Measurements from ENCODE around the gene DPH1.
"Not testable (repeated sequence)": the region's sequence is repeated elsewhere in the genome, so short reads cannot be mapped to it uniquely, and the experiment has no call there.

Gene DPH1

GRCh38 chr17:2029911-2030778 lies at the start of gene DPH1:
Gene DPH1, plus strand, starts transcription at chr17:2030153. Its CDS starts 17 bp downstream, at chr17:2030170.
- DNase-seq, result peak; percentile 85

- no peak for DNase-seq
Observed at GRCh38 chr17:1980665-1981250, 49.2 kb upstream of the DPH1 start.

GRCh38 chr17:1982793-1983366 lies 47.1 kb upstream of the DPH1 start:
- DNase-seq, result not testable (repeated sequence)

GRCh38 chr17:1985093-1985492 lies 44.9 kb upstream of the DPH1 start:
- no peak for DNase-seq

GRCh38 chr17:1985686-1986085 lies 44.3 kb upstream of the DPH1 start:
- no peak for DNase-seq

- no peak for DNase-seq
Observed at GRCh38 chr17:1986783-1987451, 43.0 kb upstream of the DPH1 start.

GRCh38 chr17:1989135-1989534 lies 40.8 kb upstream of the DPH1 start:
- DNase-seq, result no peak

- no peak for DNase-seq
Observed at GRCh38 chr17:1992541-1992940, 37.4 kb upstream of the DPH1 start.

GRCh38 chr17:1994707-1995106 lies 35.2 kb upstream of the DPH1 start:
- no peak for DNase-seq

- no peak for DNase-seq
Observed at GRCh38 chr17:1995321-1995892, 34.5 kb upstream of the DPH1 start.

GRCh38 chr17:1995907-1996799 lies 33.8 kb upstream of the DPH1 start:
- DNase-seq, result no peak

- no peak for DNase-seq
Observed at GRCh38 chr17:1996800-1997288, 33.1 kb upstream of the DPH1 start.

- DNase-seq, result no peak
Observed at GRCh38 chr17:1997289-1997926, 32.5 kb upstream of the DPH1 start.

GRCh38 chr17:1997927-1998742 lies 31.8 kb upstream of the DPH1 start:
- no peak for DNase-seq

GRCh38 chr17:1999557-2000251 lies 30.2 kb upstream of the DPH1 start:
- no peak for DNase-seq

- DNase-seq, result no peak
Observed at GRCh38 chr17:2002767-2003329, 27.1 kb upstream of the DPH1 start.

GRCh38 chr17:2003525-2003924 lies 26.4 kb upstream of the DPH1 start:
- no peak for DNase-seq

- no peak for DNase-seq
Observed at GRCh38 chr17:2004435-2004952, 25.5 kb upstream of the DPH1 start.

Data from activated T-cell treated with anti-CD3 and anti-CD28 coated beads, Interleukin-2, amount 50 U/mL, for 1 hour (primary cell).